HG03442 (cell line): Measurements from ENCODE around the gene TRABD.

Experiments
- ATAC-seq: cut with Tn5 transposase; IDR thresholded peaks from one replicate; pipeline ENCODE4 v1.9.1; 2021; ENCODE audit warnings: mild to moderate bottlenecking, moderate library complexity; ENCODE audit not compliant: unreplicated experiment

Gene TRABD

GRCh38 chr22:50216684-50217520 is 31.2 kb downstream of the TRABD start:
- ATAC-seq = no peak

GRCh38 chr22:50217543-50218152 is 31.9 kb downstream of the TRABD start:
- ATAC-seq = no peak

- no peak for ATAC-seq
These were observed 32.7 kb downstream of the TRABD start for GRCh38 chr22:50218153-50218995.

- no peak for ATAC-seq
These were observed 33.4 kb downstream of the TRABD start for GRCh38 chr22:50218996-50219727.

- no peak for ATAC-seq
These were observed 34.3 kb downstream of the TRABD start for GRCh38 chr22:50219800-50220602.

GRCh38 chr22:50220603-50221409 is 35.1 kb downstream of the TRABD start:
- ATAC-seq = no peak

GRCh38 chr22:50221410-50222300 is 35.9 kb downstream of the TRABD start:
- ATAC-seq = no peak

- no peak for ATAC-seq
These were observed 36.8 kb downstream of the TRABD start for GRCh38 chr22:50222508-50222907.

- ATAC-seq = no peak
These were observed 38.4 kb downstream of the TRABD start for GRCh38 chr22:50224071-50224470.

- no peak for ATAC-seq
These were observed 39.7 kb downstream of the TRABD start for GRCh38 chr22:50225200-50225969.

GRCh38 chr22:50226063-50226874 is 40.6 kb downstream of the TRABD start:
- ATAC-seq = no peak

GRCh38 chr22:50226875-50227165 is 41.1 kb downstream of the TRABD start:
- ATAC-seq = no peak

- ATAC-seq = no peak
These were observed 42.0 kb downstream of the TRABD start for GRCh38 chr22:50227579-50228215.

GRCh38 chr22:50228366-50228765 is 42.7 kb downstream of the TRABD start:
- no peak for ATAC-seq

GRCh38 chr22:50229370-50229769 is 43.7 kb downstream of the TRABD start:
- no peak for ATAC-seq

GRCh38 chr22:50232481-50233151 is 46.9 kb downstream of the TRABD start:
- no peak for ATAC-seq
